ENCODE data around the gene TBXAS1. TPM values are rescaled to one million over a fixed set of nuclear protein-coding genes. Genes with fewer than 3 reads are reported as not detected.

TBXAS1 gene
- total RNA-seq, 1 donor from 2014 or later, result not detected

- Mint-ChIP-seq H3K4me1 (ENCODE audit: low read depth, unreplicated experiment) (peaks cover 7% of the 10 kb centered on the region), H3K4me3 (ENCODE audit: unreplicated experiment) (peak overlapping the region; percentile 36), H3K27me3 (ENCODE audit: unreplicated experiment) (no peaks in the 10 kb centered on the region), H3K27ac (ENCODE audit: unreplicated experiment) (peak overlapping the region; percentile 53), H3K9me3 (ENCODE audit: unreplicated experiment) (peaks cover 2% of the 10 kb centered on the region), H3K36me3 (ENCODE audit: unreplicated experiment) (no peaks in the 10 kb centered on the region)
- TF ChIP-seq CTCF (IDR thresholded peaks at IDR 0.05; ENCODE audit: partially characterized antibody, unreplicated experiment), result no peak
- DNase-seq, result no peak
Measured at GRCh38 chr7:140028311-140028710, 199.2 kb downstream of the TBXAS1 start.

GRCh38 chr7:140029072-140029471 is 200.0 kb downstream of the TBXAS1 start:
- H3K27me3 Mint-ChIP-seq (ENCODE audit: unreplicated experiment), result no peaks in the 10 kb centered on the region

GRCh38 chr7:140031364-140031763 is 202.3 kb downstream of the TBXAS1 start:
- H3K27ac Mint-ChIP-seq (ENCODE audit: unreplicated experiment), result no peak overlapping the region

More at GRCh38 chr7:140029072-140029471, 200.0 kb downstream of the TBXAS1 start:
- H3K4me1 Mint-ChIP-seq (ENCODE audit: low read depth, unreplicated experiment), result peaks cover 7% of the 10 kb centered on the region
- H3K9me3 Mint-ChIP-seq (ENCODE audit: unreplicated experiment), result peaks cover 2% of the 10 kb centered on the region
- no peak overlapping the region for H3K27ac Mint-ChIP-seq (ENCODE audit: unreplicated experiment)
- no peak for TF ChIP-seq CTCF (IDR thresholded peaks at IDR 0.05; ENCODE audit: partially characterized antibody, unreplicated experiment)
- H3K36me3 Mint-ChIP-seq (ENCODE audit: unreplicated experiment), result no peaks in the 10 kb centered on the region
- H3K4me3 Mint-ChIP-seq (ENCODE audit: unreplicated experiment), result no peak overlapping the region
- DNase-seq, result no peak

GRCh38 chr7:140033036-140033435 is 204.0 kb downstream of the TBXAS1 start:
- H3K36me3 Mint-ChIP-seq (ENCODE audit: unreplicated experiment), result no peaks in the 10 kb centered on the region
- H3K9me3 Mint-ChIP-seq (ENCODE audit: unreplicated experiment), result no peaks in the 10 kb centered on the region
- no peak for DNase-seq
- no peak overlapping the region for H3K4me3 Mint-ChIP-seq (ENCODE audit: unreplicated experiment)
- no peak overlapping the region for H3K27ac Mint-ChIP-seq (ENCODE audit: unreplicated experiment)
- peaks cover 7% of the 10 kb centered on the region for H3K4me1 Mint-ChIP-seq (ENCODE audit: low read depth, unreplicated experiment)
- H3K27me3 Mint-ChIP-seq (ENCODE audit: unreplicated experiment), result peaks cover 4% of the 10 kb centered on the region
- TF ChIP-seq CTCF (IDR thresholded peaks at IDR 0.05; ENCODE audit: partially characterized antibody, unreplicated experiment), result no peak

More at GRCh38 chr7:140031364-140031763, 202.3 kb downstream of the TBXAS1 start:
- H3K4me3 Mint-ChIP-seq (ENCODE audit: unreplicated experiment), result no peak overlapping the region
- H3K4me1 Mint-ChIP-seq (ENCODE audit: low read depth, unreplicated experiment), result peaks cover 7% of the 10 kb centered on the region
- no peaks in the 10 kb centered on the region for H3K9me3 Mint-ChIP-seq (ENCODE audit: unreplicated experiment)
- DNase-seq, result no peak
- H3K27me3 Mint-ChIP-seq (ENCODE audit: unreplicated experiment), result no peaks in the 10 kb centered on the region
- no peaks in the 10 kb centered on the region for H3K36me3 Mint-ChIP-seq (ENCODE audit: unreplicated experiment)
- TF ChIP-seq CTCF (IDR thresholded peaks at IDR 0.05; ENCODE audit: partially characterized antibody, unreplicated experiment), result no peak

GRCh38 chr7:140033779-140034363 is 204.8 kb downstream of the TBXAS1 start:
- Mint-ChIP-seq H3K27me3 (ENCODE audit: unreplicated experiment) (peaks cover 6% of the 10 kb centered on the region), H3K4me3 (ENCODE audit: unreplicated experiment) (no peak overlapping the region), H3K27ac (ENCODE audit: unreplicated experiment) (no peak overlapping the region), H3K4me1 (ENCODE audit: low read depth, unreplicated experiment) (no peaks in the 10 kb centered on the region), H3K9me3 (ENCODE audit: unreplicated experiment) (no peaks in the 10 kb centered on the region), H3K36me3 (ENCODE audit: unreplicated experiment) (no peaks in the 10 kb centered on the region)
- TF ChIP-seq CTCF (IDR thresholded peaks at IDR 0.05; ENCODE audit: partially characterized antibody, unreplicated experiment), result no peak
- no peak for DNase-seq

Measured in glutamatergic neuron (in vitro differentiated cells).